ENCODE measurements around the gene GUCY2F.

The GUCY2F gene

DNA sequence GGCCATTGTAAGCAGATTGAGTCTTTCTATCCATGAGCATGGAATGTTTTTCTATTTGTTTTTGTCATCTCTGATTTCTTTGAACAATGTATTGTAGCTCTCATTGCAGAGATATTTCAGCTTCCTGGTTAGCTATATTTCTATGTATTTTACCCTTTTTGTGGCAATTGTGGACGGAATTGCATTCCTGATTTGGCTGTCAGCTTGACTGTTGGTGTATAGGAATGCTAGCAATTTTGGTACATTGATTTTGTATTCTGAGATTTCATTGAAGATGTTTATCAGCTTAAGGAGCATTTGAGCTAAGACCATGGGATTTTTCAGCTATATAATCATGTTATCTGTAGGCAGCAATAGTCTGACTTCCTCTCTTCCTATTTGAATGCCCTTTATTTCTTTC, 154.6 kb downstream of the GUCY2F start:
- no peak for DNase-seq
